GM18526 (cell line): ENCODE results near the gene ATP8A1.

ENCODE experiments used
- POLR2A ChIP-seq: IDR thresholded peaks from 3 replicates; pipeline ENCODE4 v1.6.1; 2011; ENCODE audit not compliant: insufficient read length; ENCODE audit errors: extremely low read depth

Gene ATP8A1

DNA sequence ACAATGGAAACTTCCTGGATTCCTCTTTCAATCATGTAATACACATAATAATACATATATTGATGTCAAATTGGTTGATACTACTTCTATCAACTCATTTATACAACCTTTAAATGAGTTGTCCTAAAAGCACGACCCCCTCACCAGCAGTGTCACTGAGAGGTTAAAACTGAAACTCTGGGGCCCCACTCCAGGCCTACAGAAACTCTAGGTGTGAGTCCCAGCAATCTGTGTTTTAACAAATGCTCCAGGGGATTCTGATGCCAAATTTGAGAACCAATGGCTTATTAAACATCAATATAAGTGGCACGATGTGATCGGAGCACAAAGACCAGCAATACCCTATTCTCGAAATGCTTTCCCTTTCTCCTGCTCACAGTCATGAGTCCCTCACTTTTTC is 47.9 kb downstream of the ATP8A1 start:
- no peak for TF ChIP-seq POLR2A

DNA sequence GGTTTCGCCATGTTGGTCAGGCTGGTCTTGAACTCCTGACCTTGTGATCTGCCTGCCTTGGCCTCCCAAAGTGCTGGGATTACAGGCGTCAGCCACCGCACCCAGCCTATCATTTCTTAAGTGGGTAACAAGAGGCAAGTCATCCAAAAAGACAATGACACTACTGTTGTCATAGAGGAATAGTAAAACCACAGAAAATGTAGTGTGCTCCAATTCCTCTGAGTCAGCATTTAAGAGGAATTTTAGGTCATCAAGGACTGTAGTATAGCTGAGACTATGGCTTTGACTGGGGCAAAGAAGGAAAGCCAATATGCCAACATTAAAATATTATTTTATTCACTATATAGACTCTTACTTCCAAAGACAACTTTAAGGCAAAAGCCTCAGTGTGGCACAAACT is 48.4 kb downstream of the ATP8A1 start:
- no peak for TF ChIP-seq POLR2A

- TF ChIP-seq POLR2A, result no peak
These were observed 49.7 kb downstream of the ATP8A1 start for GRCh38 chr4:42607011-42607726.

DNA sequence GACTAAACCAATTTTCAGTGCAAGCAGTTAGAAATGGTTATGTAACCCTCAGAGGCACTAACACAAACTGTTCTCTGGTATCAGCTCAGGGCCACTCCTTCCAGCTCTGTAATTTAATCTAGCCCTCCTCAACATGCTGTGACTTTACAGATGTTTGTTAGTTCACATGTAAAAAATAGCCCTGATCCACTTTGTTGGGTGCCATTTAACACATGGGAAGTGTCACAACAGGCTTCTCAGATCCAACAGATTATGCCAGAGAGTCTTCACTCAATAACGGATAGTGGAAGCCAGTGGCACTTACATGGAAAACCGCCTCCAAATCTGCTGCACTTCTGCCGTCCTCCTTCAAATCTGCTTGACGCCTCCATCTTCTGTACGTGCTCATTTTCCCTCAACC is 51.6 kb downstream of the ATP8A1 start:
- TF ChIP-seq POLR2A, result no peak

DNA sequence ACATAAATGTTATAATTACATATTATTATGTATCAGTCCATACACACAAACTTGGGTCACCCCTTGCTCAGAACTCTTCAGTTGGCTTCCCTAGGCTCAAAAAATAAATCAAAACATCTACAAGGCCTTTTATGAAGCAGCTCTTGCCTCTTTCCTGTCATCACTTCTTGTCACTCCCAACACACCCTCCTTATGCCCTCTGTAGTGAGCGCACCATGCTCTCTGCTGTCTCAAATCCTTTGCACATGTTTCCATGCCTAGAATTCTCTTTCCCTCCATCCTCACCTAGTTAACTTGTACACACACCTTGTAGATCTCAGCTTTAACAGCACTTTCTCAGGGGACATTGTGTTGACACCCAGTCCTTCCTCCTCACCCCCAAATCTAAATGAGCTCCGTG is 53.0 kb downstream of the ATP8A1 start:
- no peak for TF ChIP-seq POLR2A

DNA sequence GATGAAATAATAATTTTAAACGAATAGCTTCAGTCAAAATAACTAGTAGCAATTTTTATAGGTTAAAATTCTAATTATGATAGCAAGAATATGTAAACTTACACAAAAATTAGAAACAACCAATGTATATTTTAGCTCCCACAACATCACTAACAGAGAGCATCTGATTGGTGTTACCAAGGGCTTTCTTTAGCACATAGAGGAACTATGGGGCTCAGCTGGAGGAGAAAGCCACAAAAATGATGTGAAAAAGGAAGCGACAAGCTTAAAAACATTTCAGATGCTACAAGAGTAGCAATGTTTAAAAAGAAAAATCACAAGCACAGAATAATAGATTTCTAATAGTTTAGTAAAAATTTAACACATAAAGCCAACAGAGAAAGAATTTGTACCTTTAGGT is 56.3 kb downstream of the ATP8A1 start:
- TF ChIP-seq POLR2A, result no peak

GRCh38 chr4:42596918-42597317 is 60.0 kb downstream of the ATP8A1 start:
- TF ChIP-seq POLR2A, result no peak

GRCh38 chr4:42594888-42595287 is 62.0 kb downstream of the ATP8A1 start:
- no peak for TF ChIP-seq POLR2A

DNA sequence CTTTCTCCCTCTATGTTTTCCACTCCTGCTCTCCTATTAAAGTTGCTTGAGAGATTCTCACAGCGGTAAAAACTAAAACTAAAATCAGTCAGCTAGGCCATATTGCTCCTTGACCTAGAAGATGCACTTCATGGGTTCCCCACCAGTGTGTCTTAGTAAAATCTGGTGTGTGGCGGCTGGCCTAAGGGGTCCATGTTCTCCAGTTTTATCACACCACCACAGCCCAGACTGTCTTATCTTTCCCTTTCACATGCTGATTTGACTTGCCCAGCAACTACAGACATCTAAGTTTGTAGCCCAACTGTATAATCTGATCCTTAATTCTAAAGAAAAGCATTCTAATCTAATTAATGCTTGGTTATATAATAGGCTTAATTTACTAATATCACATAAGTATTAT is 68.0 kb downstream of the ATP8A1 start:
- TF ChIP-seq POLR2A, result no peak

DNA sequence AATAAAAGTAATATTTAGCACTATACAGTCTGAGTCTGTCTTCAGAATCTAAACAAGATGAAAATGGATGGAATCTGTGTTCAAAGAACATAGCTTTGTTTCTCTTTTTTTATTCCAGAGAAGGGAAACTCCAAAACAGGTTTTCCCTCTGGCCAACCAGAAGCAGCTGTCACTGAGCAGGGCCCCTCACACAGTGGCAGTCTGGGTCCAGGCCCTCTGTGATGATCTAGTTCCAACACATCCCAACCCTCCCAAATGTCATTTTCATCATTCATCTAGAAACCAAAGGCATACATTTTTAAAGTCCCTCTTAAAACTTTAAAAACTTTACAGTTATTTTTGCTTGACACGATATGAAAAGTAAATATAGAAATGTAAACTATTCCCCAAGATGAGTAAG is 70.1 kb downstream of the ATP8A1 start:
- no peak for TF ChIP-seq POLR2A

DNA sequence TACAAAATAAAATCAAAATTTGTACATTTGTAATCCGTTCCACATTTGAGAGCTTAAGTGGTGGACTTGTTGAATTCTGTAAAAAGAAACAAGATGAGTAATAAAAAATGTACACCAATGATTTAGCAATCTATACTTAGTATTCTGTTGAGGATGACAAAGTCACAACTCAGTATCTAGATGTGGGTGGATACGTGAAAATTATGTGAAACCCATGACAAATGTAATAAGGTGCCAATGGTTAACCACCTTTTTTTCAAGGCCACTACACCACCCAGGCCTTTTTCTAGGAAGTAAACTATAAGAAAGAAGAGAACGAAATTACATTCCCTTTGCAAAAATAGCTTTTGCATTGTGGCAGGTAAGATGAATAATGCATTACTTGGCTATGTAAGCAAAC is 77.0 kb downstream of the ATP8A1 start:
- TF ChIP-seq POLR2A, result no peak

- no peak for TF ChIP-seq POLR2A
These were observed 78.7 kb downstream of the ATP8A1 start for GRCh38 chr4:42578187-42578586.

- no peak for TF ChIP-seq POLR2A
These were observed 82.0 kb downstream of the ATP8A1 start for GRCh38 chr4:42574870-42575430.

- no peak for TF ChIP-seq POLR2A
These were observed 83.7 kb downstream of the ATP8A1 start for GRCh38 chr4:42573249-42573648.

- no peak for TF ChIP-seq POLR2A
These were observed 86.7 kb downstream of the ATP8A1 start for GRCh38 chr4:42570221-42570620.

- no peak for TF ChIP-seq POLR2A
These were observed 88.2 kb downstream of the ATP8A1 start for GRCh38 chr4:42568610-42569207.

- no peak for TF ChIP-seq POLR2A
These were observed 90.1 kb downstream of the ATP8A1 start for GRCh38 chr4:42566835-42567234.
